GM12878 (cell line): Measurements from ENCODE around the gene PTGR3. TPM values are rescaled to one million over a fixed set of nuclear protein-coding genes. Genes with fewer than 3 reads are reported as not detected.

Experiments used
- BACH1 ChIP-seq: fragments of 450-650 bp; IDR thresholded peaks from 2 replicates; pipeline ENCODE4 v1.6.1; 2017; ENCODE audit warnings: mild to moderate bottlenecking, borderline replicate concordance
- BMI1 ChIP-seq: fragments of 450-650 bp; IDR thresholded peaks from 2 replicates; pipeline ENCODE4 v1.6.1; 2016; ENCODE audit warnings: mild to moderate bottlenecking, moderate library complexity, borderline replicate concordance
- BRCA1 ChIP-seq: IDR thresholded peaks from 2 replicates; pipeline ENCODE4 v1.6.1; 2011; ENCODE audit warnings: low read depth, low read length, improper control_type of control experiment
- CBFB ChIP-seq: IDR thresholded peaks from 2 replicates; pipeline ENCODE4 v1.6.1; 2016; ENCODE audit warnings: antibody characterized with exemption, low read depth
- CHD4 ChIP-seq: fragments of 200-600 bp; sonication (generic); IDR thresholded peaks from 2 replicates; pipeline ENCODE4 v1.6.1; 2016; ENCODE audit warnings: mild to moderate bottlenecking
- EED ChIP-seq: sonication (generic); IDR thresholded peaks from 2 replicates; pipeline ENCODE4 v1.6.1; 2016; ENCODE audit warnings: antibody characterized with exemption, low read depth
- EZH2 ChIP-seq: IDR thresholded peaks from 2 replicates; pipeline ENCODE4 v1.6.1; 2012; ENCODE audit warnings: low read depth, mild to moderate bottlenecking, control low read depth, inconsistent platforms, low read length, borderline replicate concordance; ENCODE audit not compliant: control insufficient read depth
- HCFC1 ChIP-seq: fragments of 150-350 bp; IDR thresholded peaks from 2 replicates; pipeline ENCODE4 v1.6.1; 2014; ENCODE audit warnings: low read length
- IKZF1 ChIP-seq: fragments of 450-650 bp; conservative IDR thresholded peaks from 2 replicates; pipeline ENCODE4 v1.6.1; 2017; ENCODE audit warnings: antibody characterized with exemption, mild to moderate bottlenecking
- MEF2A ChIP-seq: IDR thresholded peaks from 2 replicates; pipeline ENCODE4 v1.6.1; 2011; ENCODE audit warnings: low read depth, mild to moderate bottlenecking, low read length, moderate library complexity; ENCODE audit not compliant: insufficient read depth
- MTA2 ChIP-seq: fragments of 450-650 bp; IDR thresholded peaks from 2 replicates; pipeline ENCODE4 v1.6.1; 2016; ENCODE audit warnings: low read depth, mild to moderate bottlenecking, moderate library complexity
- POLR2A ChIP-seq: IDR thresholded peaks from 2 replicates; pipeline ENCODE4 v1.6.1; 2011; ENCODE audit warnings: low read depth, mild to moderate bottlenecking, low read length
- POU2F2 ChIP-seq: IDR thresholded peaks from 3 replicates; pipeline ENCODE4 v1.6.1; 2011; ENCODE audit warnings: low read depth, mild to moderate bottlenecking, low read length, borderline replicate concordance
- RUNX3 ChIP-seq: IDR thresholded peaks from 2 replicates; pipeline ENCODE4 v1.6.1; 2012; ENCODE audit warnings: low read length, inconsistent platforms
- SREBF1 ChIP-seq: IDR thresholded peaks from 2 replicates; pipeline ENCODE4 v1.6.1; 2012; ENCODE audit warnings: mild to moderate bottlenecking, low read length
- SREBF2 ChIP-seq: IDR thresholded peaks from 2 replicates; pipeline ENCODE4 v1.6.1; 2012; ENCODE audit warnings: mild to moderate bottlenecking, low read length
- SRF ChIP-seq, 2 experiments: IDR thresholded peaks; 2 replicates each; pipeline ENCODE4 v1.6.1; 2011; ENCODE audit warnings: low read depth in 2 of 2, low read length in 2 of 2, mild to moderate bottlenecking in 1 of 2, moderate library complexity in 1 of 2
- STAT1 ChIP-seq: fragments of 450-650 bp; conservative IDR thresholded peaks from 2 replicates; pipeline ENCODE4 v1.6.1; 2014; ENCODE audit warnings: antibody characterized with exemption, mild to moderate bottlenecking
- STAT3 ChIP-seq: IDR thresholded peaks from 2 replicates; pipeline ENCODE4 v1.6.1; 2011; ENCODE audit warnings: low read depth, low read length, improper control_type of control experiment
- SUPT20H ChIP-seq: IDR thresholded peaks from 2 replicates; pipeline ENCODE4 v1.6.1; 2011; ENCODE audit warnings: low read depth, mild to moderate bottlenecking, low read length, moderate library complexity, borderline replicate concordance; ENCODE audit not compliant: control insufficient read depth
- TCF7 ChIP-seq: IDR thresholded peaks from 2 replicates; pipeline ENCODE4 v1.6.1; 2014; ENCODE audit warnings: antibody characterized with exemption, borderline replicate concordance
- ZNF24 ChIP-seq: fragments of 450-650 bp; IDR thresholded peaks from 2 replicates; pipeline ENCODE4 v1.6.1; 2017; ENCODE audit warnings: antibody characterized with exemption, mild to moderate bottlenecking
- ZZZ3 ChIP-seq: IDR thresholded peaks from 2 replicates; pipeline ENCODE4 v1.6.1; 2011; ENCODE audit warnings: low read depth; ENCODE audit not compliant: control insufficient read depth, insufficient read length
- polyA plus RNA-seq, 11 experiments: library from polyadenylated mRNA; depleted of rRNA in 4 of 11; unstranded in 6 of 11; stranded (reverse) in 5 of 11; fragments of >200 nt; fragmentation: Nextera tagmentation in 4 of 11; fragmentation: Illumina TruSeq in 1 of 11; extraction: Ambion mirVana in 4 of 11; extraction: Trizol in 1 of 11; gene quantifications; 1 replicate in 1 of 11; 2 replicates in 10 of 11; pipeline versions ENCODE4 v1.2.1 to v1.2.3, GENCODE V29; 2011 to 2016; ENCODE audit warnings: inconsistent platforms in 2 of 11, missing spikeins in 2 of 11, low read depth in 1 of 11
- total RNA-seq, 4 experiments: library from RNA; depleted of rRNA in 3 of 4; stranded (reverse); fragments of >200 nt in 3 of 4; fragmentation: Illumina TruSeq in 1 of 4; extraction: Trizol in 1 of 4; gene quantifications; 2 replicates each; pipeline versions ENCODE4 v1.2.1 to v1.2.3, GENCODE V29; 2013 to 2021
- TF ChIP-seq, protein P1 (sequence below): fragments of 450-650 bp; IDR thresholded peaks from 2 replicates; pipeline ENCODE4 v1.6.1; 2017; ENCODE audit warnings: borderline replicate concordance
- TF ChIP-seq, protein P2 (sequence below): fragments of 450-650 bp; IDR thresholded peaks from 2 replicates; pipeline ENCODE4 v1.6.1; 2017; ENCODE audit warnings: mild to moderate bottlenecking, moderate library complexity
- TF ChIP-seq, protein P3 (sequence below): IDR thresholded peaks from 2 replicates; pipeline ENCODE4 v1.6.1; 2011; ENCODE audit warnings: borderline replicate concordance, low read depth, mild to moderate bottlenecking, moderate library complexity, low read length; ENCODE audit not compliant: insufficient read depth, poor library complexity, severe bottlenecking

The PTGR3 gene
- total and polyA plus RNA-seq, 10 of the 15 experiments (the other 5 are each of a cell fraction or from before 2014, with no cell fraction given) = 6.2 to 69.8 (median 21.9) TPM

DNA sequence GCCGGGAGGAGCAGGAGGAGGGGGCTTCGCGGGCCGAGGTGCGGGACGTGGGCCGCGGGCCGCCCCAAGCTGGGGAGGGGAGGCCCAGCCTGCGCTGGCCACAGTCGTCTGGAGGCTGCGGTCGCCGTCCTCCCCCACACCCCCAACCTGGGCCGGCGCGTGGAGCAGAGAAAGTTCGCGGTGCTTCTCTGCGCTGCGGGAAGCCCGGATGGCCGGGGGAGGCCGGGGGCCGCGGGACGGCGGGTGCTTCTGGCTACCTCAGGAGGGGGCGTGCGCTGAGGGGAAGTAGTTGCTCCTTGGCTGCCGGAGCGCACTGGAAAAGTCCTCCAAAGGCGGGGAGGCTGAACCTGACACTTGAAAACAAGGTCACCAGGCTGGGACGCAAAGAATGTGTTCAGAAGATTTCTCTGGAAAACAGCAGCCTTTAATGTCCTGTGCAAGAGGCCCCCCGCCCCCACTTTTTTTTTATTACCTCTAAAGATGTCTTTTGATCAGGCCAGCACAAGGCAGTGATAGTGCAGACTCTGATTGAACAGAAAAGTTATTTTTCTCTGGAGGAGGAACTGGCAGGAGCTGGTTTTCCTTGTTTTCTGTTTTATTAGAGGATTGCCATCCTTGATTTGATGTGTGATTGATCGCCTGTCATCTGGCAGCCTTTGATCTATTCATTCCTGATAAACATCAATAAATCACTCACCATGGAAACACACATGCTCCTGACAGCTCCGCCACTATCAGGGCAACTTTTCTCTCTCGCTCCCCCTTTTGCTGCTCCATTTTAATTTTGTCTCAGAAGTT, 3.2 kb upstream of the PTGR3 start (continued):
- peak; percentile 48; the same call in 1 of the 2 replicates for TF ChIP-seq RUNX3
- no peak for TF ChIP-seq SREBF2
- TF ChIP-seq, protein P1, sequence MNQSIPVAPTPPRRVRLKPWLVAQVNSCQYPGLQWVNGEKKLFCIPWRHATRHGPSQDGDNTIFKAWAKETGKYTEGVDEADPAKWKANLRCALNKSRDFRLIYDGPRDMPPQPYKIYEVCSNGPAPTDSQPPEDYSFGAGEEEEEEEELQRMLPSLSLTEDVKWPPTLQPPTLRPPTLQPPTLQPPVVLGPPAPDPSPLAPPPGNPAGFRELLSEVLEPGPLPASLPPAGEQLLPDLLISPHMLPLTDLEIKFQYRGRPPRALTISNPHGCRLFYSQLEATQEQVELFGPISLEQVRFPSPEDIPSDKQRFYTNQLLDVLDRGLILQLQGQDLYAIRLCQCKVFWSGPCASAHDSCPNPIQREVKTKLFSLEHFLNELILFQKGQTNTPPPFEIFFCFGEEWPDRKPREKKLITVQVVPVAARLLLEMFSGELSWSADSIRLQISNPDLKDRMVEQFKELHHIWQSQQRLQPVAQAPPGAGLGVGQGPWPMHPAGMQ = no peak
- no peak for TF ChIP-seq SREBF1
- no peak for TF ChIP-seq STAT1
- TF ChIP-seq, protein P2, sequence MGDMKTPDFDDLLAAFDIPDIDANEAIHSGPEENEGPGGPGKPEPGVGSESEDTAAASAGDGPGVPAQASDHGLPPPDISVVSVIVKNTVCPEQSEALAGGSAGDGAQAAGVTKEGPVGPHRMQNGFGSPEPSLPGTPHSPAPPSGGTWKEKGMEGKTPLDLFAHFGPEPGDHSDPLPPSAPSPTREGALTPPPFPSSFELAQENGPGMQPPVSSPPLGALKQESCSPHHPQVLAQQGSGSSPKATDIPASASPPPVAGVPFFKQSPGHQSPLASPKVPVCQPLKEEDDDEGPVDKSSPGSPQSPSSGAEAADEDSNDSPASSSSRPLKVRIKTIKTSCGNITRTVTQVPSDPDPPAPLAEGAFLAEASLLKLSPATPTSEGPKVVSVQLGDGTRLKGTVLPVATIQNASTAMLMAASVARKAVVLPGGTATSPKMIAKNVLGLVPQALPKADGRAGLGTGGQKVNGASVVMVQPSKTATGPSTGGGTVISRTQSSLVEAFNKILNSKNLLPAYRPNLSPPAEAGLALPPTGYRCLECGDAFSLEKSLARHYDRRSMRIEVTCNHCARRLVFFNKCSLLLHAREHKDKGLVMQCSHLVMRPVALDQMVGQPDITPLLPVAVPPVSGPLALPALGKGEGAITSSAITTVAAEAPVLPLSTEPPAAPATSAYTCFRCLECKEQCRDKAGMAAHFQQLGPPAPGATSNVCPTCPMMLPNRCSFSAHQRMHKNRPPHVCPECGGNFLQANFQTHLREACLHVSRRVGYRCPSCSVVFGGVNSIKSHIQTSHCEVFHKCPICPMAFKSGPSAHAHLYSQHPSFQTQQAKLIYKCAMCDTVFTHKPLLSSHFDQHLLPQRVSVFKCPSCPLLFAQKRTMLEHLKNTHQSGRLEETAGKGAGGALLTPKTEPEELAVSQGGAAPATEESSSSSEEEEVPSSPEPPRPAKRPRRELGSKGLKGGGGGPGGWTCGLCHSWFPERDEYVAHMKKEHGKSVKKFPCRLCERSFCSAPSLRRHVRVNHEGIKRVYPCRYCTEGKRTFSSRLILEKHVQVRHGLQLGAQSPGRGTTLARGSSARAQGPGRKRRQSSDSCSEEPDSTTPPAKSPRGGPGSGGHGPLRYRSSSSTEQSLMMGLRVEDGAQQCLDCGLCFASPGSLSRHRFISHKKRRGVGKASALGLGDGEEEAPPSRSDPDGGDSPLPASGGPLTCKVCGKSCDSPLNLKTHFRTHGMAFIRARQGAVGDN = no peak
- TF ChIP-seq BMI1 = no peak
- TF ChIP-seq, protein P3, sequence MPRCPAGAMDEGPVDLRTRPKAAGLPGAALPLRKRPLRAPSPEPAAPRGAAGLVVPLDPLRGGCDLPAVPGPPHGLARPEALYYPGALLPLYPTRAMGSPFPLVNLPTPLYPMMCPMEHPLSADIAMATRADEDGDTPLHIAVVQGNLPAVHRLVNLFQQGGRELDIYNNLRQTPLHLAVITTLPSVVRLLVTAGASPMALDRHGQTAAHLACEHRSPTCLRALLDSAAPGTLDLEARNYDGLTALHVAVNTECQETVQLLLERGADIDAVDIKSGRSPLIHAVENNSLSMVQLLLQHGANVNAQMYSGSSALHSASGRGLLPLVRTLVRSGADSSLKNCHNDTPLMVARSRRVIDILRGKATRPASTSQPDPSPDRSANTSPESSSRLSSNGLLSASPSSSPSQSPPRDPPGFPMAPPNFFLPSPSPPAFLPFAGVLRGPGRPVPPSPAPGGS = no peak
- TF ChIP-seq STAT3 = no peak
- TF ChIP-seq CBFB = no peak
- TF ChIP-seq POU2F2 = no peak
- no peak for TF ChIP-seq TCF7
- no peak for TF ChIP-seq MTA2
- no peak for TF ChIP-seq SRF (IDR thresholded peaks at IDR 0.05; ENCODE audit: low read depth in 2 of 2, low read length in 2 of 2)
- TF ChIP-seq MEF2A = no peak
- peak; percentile 47; the same call in 1 of the 2 replicates for TF ChIP-seq BACH1
- no peak for TF ChIP-seq ZZZ3
- no peak for TF ChIP-seq EZH2
- no peak for TF ChIP-seq BRCA1
- no peak for TF ChIP-seq SUPT20H
- peak; percentile 59 for TF ChIP-seq IKZF1
- peak; percentile 55; the same call in 1 of the 2 replicates for TF ChIP-seq POLR2A
- TF ChIP-seq ZNF24 = no peak
- no peak for TF ChIP-seq CHD4
- TF ChIP-seq HCFC1 = no peak
- TF ChIP-seq EED = no peak
